ENCODE results near the gene RAD51B.

Gene RAD51B

GRCh38 chr14:68439676-68440075 lies 620.1 kb downstream of the RAD51B start:
- no peak overlapping the region for H3K27ac ChIP-seq (ENCODE audit: low read depth, low read length)
- no peaks in the 10 kb centered on the region for H3K27me3 ChIP-seq (ENCODE audit: control insufficient read depth in 1 of 2, insufficient read depth in 2 of 2, low read length in 2 of 2)
- H3K36me3 ChIP-seq (ENCODE audit: control insufficient read depth in 1 of 2, insufficient read depth in 2 of 2, low read length in 2 of 2), result no peaks in the 10 kb centered on the region
- no peak overlapping the region for H3K9ac ChIP-seq (ENCODE audit: low read depth in 1 of 2, low read length in 2 of 2)
- peaks cover 3 to 4% of the 10 kb centered on the region in 2 donors for H3K4me1 ChIP-seq (ENCODE audit: control insufficient read depth in 1 of 2, insufficient read depth in 2 of 2, low read length in 2 of 2)
- H3K9me3 ChIP-seq (ENCODE audit: control insufficient read depth in 1 of 2, low read length in 2 of 2), result peaks cover 0 to 4% of the 10 kb centered on the region in 2 donors
- H3K4me3 ChIP-seq (ENCODE audit: low read depth in 1 of 2, low read length in 2 of 2), result no peak overlapping the region

GRCh38 chr14:68440820-68441219 lies 621.2 kb downstream of the RAD51B start:
- H3K4me3 ChIP-seq (ENCODE audit: low read depth in 1 of 2, low read length in 2 of 2), result no peak overlapping the region
- H3K27ac ChIP-seq (ENCODE audit: low read depth, low read length), result no peak overlapping the region
- no peaks in the 10 kb centered on the region for H3K9me3 ChIP-seq (ENCODE audit: control insufficient read depth in 1 of 2, low read length in 2 of 2)
- no peak overlapping the region for H3K9ac ChIP-seq (ENCODE audit: low read depth in 1 of 2, low read length in 2 of 2)
- H3K4me1 ChIP-seq (ENCODE audit: control insufficient read depth in 1 of 2, insufficient read depth in 2 of 2, low read length in 2 of 2), result peaks cover 5 to 8% of the 10 kb centered on the region in 2 donors
- H3K27me3 ChIP-seq (ENCODE audit: control insufficient read depth in 1 of 2, insufficient read depth in 2 of 2, low read length in 2 of 2), result no peaks in the 10 kb centered on the region
- no peaks in the 10 kb centered on the region for H3K36me3 ChIP-seq (ENCODE audit: control insufficient read depth in 1 of 2, insufficient read depth in 2 of 2, low read length in 2 of 2)

DNA sequence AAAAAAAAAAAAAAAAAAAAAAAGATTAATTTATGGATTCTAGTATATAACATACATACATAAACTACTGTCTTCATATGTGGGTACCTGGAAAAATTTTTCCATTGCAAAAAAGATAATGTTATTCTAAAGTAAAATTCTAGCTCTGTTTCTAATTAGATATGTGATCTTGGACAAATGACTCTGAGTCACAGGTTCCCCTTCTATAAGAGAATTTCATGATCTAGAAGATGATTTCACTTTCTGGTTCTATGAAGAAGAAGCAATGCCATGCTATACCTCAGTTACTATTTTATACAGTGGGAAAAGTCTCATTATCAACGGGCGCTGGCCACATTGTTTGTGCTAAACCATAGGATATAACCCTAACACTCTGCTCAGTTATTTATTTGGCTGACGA lies 622.0 kb downstream of the RAD51B start:
- H3K27ac ChIP-seq (ENCODE audit: low read depth, low read length), result no peak overlapping the region
- no peaks in the 10 kb centered on the region for H3K9me3 ChIP-seq (ENCODE audit: control insufficient read depth in 1 of 2, low read length in 2 of 2)
- H3K27me3 ChIP-seq (ENCODE audit: control insufficient read depth in 1 of 2, insufficient read depth in 2 of 2, low read length in 2 of 2), result no peaks in the 10 kb centered on the region
- no peaks in the 10 kb centered on the region for H3K36me3 ChIP-seq (ENCODE audit: control insufficient read depth in 1 of 2, insufficient read depth in 2 of 2, low read length in 2 of 2)
- no peak overlapping the region for H3K4me3 ChIP-seq (ENCODE audit: low read depth in 1 of 2, low read length in 2 of 2)
- peaks cover 5 to 8% of the 10 kb centered on the region in 2 donors for H3K4me1 ChIP-seq (ENCODE audit: control insufficient read depth in 1 of 2, insufficient read depth in 2 of 2, low read length in 2 of 2)
- H3K9ac ChIP-seq (ENCODE audit: low read depth in 1 of 2, low read length in 2 of 2), result no peak overlapping the region

GRCh38 chr14:68442828-68443629 lies 623.5 kb downstream of the RAD51B start:
- Histone ChIP-seq H3K4me3 (ENCODE audit: low read depth in 1 of 2, low read length in 2 of 2) (no peak overlapping the region), H3K27me3 (ENCODE audit: control insufficient read depth in 1 of 2, insufficient read depth in 2 of 2, low read length in 2 of 2) (no peaks in the 10 kb centered on the region), H3K9ac (ENCODE audit: low read depth in 1 of 2, low read length in 2 of 2) (no peak overlapping the region), H3K27ac (ENCODE audit: low read depth, low read length) (no peak overlapping the region), H3K36me3 (ENCODE audit: control insufficient read depth in 1 of 2, insufficient read depth in 2 of 2, low read length in 2 of 2) (no peaks in the 10 kb centered on the region), H3K9me3 (ENCODE audit: control insufficient read depth in 1 of 2, low read length in 2 of 2) (no peaks in the 10 kb centered on the region), H3K4me1 (ENCODE audit: control insufficient read depth in 1 of 2, insufficient read depth in 2 of 2, low read length in 2 of 2) (peaks cover 5 to 8% of the 10 kb centered on the region in 2 donors)

DNA sequence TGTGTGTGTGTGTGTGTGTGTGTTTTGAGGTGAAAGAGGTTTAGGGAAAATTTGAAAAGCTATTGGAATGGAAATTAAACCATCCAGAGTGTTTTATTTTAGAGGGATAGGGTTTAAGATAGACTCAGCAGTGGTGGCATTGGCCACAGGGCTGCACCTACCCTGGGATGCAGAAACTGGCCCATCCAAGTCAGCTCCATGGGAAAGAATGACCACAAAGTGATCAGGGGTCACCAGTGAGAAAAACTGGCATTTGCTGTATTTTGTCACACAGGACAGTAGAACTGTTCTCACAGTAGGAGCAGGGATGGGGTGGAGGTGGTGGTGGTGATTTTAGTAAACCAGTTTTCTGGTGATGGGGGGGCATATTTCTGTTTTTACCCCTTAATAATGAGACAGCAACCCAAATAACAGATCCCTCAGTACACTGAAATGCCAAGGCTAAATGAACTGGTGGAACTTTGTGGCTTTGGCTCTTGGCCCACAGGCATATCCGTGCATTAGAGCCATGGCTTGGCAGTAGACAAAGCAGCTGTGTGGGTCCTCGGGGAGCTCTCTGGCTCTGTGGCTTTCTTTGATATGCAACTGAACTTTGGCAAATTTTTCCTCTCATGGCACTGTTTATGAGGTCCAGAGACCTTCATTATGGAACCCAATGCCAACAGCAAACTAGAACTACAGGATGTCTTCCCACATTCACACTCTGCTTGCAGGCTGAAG lies 625.0 kb downstream of the RAD51B start:
- Histone ChIP-seq H3K27ac (ENCODE audit: low read depth, low read length) (no peak overlapping the region), H3K4me3 (ENCODE audit: low read depth in 1 of 2, low read length in 2 of 2) (no peak overlapping the region), H3K4me1 (ENCODE audit: control insufficient read depth in 1 of 2, insufficient read depth in 2 of 2, low read length in 2 of 2) (peaks cover 5 to 8% of the 10 kb centered on the region in 2 donors), H3K27me3 (ENCODE audit: control insufficient read depth in 1 of 2, insufficient read depth in 2 of 2, low read length in 2 of 2) (no peaks in the 10 kb centered on the region), H3K36me3 (ENCODE audit: control insufficient read depth in 1 of 2, insufficient read depth in 2 of 2, low read length in 2 of 2) (no peaks in the 10 kb centered on the region), H3K9me3 (ENCODE audit: control insufficient read depth in 1 of 2, low read length in 2 of 2) (no peaks in the 10 kb centered on the region), H3K9ac (ENCODE audit: low read depth in 1 of 2, low read length in 2 of 2) (no peak overlapping the region)

DNA sequence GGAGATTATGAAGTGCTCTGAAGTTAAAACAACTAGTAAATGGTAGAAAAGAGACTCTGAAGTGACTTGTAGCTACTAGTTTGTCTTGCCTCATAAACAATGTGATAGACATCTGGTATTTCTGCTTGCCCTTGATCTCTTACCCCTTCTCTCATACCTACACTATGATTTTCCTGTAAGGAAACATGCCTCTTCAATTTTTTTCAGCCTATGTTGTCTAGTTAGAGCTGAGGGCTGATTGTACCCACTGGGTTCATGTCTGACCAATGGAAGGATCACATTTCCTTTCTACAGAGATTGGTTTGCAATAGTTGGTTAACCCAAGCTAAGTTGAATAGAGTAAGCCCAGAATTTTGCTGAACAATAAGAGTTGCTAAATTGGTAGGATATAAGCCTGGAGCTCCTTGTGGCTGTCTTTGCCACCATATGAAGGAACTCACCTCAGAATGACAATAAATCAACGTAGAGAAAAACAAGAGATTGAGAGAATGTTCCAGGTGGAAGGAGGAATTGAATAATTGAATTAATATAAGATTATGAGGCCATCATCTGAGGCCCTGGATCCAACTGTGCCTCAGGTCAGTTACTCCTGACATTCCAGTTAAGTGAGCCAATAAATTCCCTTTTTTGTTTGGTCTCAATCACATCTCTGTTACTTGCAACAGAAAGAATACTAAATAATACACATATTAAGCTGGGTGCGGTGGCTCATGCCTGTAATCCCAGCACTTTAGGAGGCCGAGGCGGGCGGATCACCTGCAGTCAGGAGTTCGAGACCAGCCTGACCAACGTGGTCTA lies 626.9 kb downstream of the RAD51B start:
- H3K4me3 ChIP-seq (ENCODE audit: low read depth in 1 of 2, low read length in 2 of 2), result no peak overlapping the region
- H3K27ac ChIP-seq (ENCODE audit: low read depth, low read length), result no peak overlapping the region
- no peaks in the 10 kb centered on the region for H3K9me3 ChIP-seq (ENCODE audit: control insufficient read depth in 1 of 2, low read length in 2 of 2)
- H3K36me3 ChIP-seq (ENCODE audit: control insufficient read depth in 1 of 2, insufficient read depth in 2 of 2, low read length in 2 of 2), result no peaks in the 10 kb centered on the region
- no peak overlapping the region for H3K9ac ChIP-seq (ENCODE audit: low read depth in 1 of 2, low read length in 2 of 2)
- H3K27me3 ChIP-seq (ENCODE audit: control insufficient read depth in 1 of 2, insufficient read depth in 2 of 2, low read length in 2 of 2), result no peaks in the 10 kb centered on the region
- H3K4me1 ChIP-seq (ENCODE audit: control insufficient read depth in 1 of 2, insufficient read depth in 2 of 2, low read length in 2 of 2), result peaks cover 5 to 8% of the 10 kb centered on the region in 2 donors

DNA sequence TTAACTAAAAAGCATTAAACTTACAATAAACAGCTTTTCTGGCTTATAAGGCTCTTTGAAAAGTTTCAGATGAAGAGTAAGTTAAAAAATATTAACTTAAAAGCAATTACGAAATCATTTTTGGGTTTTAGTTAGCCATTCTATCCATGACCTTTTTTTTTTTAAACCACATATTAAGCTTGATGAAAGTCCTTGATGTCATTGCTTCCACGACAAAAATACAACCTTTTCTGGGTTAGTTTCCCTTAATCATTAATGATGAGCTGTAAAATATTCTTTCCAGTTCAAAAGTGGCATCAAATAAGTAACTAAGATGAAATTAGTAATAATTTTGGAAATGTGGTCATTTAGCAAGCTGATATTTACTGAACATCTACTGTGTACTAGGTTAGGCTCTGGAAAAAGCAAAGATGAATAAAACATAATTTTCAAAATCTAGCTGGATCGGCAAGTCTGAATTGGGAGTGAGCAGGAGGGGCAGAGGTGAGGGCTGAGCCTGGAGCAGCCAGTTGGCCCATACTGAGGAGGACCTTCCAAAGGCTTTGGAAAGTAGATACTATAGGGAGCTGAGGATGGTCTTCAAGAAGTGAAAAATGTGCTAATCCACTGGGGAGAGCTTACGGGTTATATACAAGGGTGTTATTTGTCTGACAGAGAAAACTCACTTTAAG lies 628.1 kb downstream of the RAD51B start:
- no peak overlapping the region for H3K4me3 ChIP-seq (ENCODE audit: low read depth in 1 of 2, low read length in 2 of 2)
- H3K27ac ChIP-seq (ENCODE audit: low read depth, low read length), result no peak overlapping the region
- H3K27me3 ChIP-seq (ENCODE audit: control insufficient read depth in 1 of 2, insufficient read depth in 2 of 2, low read length in 2 of 2), result no peaks in the 10 kb centered on the region
- no peaks in the 10 kb centered on the region for H3K36me3 ChIP-seq (ENCODE audit: control insufficient read depth in 1 of 2, insufficient read depth in 2 of 2, low read length in 2 of 2)
- no peak overlapping the region for H3K9ac ChIP-seq (ENCODE audit: low read depth in 1 of 2, low read length in 2 of 2)
- no peaks in the 10 kb centered on the region for H3K9me3 ChIP-seq (ENCODE audit: control insufficient read depth in 1 of 2, low read length in 2 of 2)
- peaks cover 5 to 8% of the 10 kb centered on the region in 2 donors for H3K4me1 ChIP-seq (ENCODE audit: control insufficient read depth in 1 of 2, insufficient read depth in 2 of 2, low read length in 2 of 2)

- Histone ChIP-seq H3K27ac (ENCODE audit: low read depth, low read length) (no peak overlapping the region), H3K27me3 (ENCODE audit: control insufficient read depth in 1 of 2, insufficient read depth in 2 of 2, low read length in 2 of 2) (no peaks in the 10 kb centered on the region), H3K4me3 (ENCODE audit: low read depth in 1 of 2, low read length in 2 of 2) (no peak overlapping the region), H3K9ac (ENCODE audit: low read depth in 1 of 2, low read length in 2 of 2) (no peak overlapping the region), H3K4me1 (ENCODE audit: control insufficient read depth in 1 of 2, insufficient read depth in 2 of 2, low read length in 2 of 2) (peaks cover 5 to 8% of the 10 kb centered on the region in 2 donors), H3K9me3 (ENCODE audit: control insufficient read depth in 1 of 2, low read length in 2 of 2) (no peaks in the 10 kb centered on the region), H3K36me3 (ENCODE audit: control insufficient read depth in 1 of 2, insufficient read depth in 2 of 2, low read length in 2 of 2) (no peaks in the 10 kb centered on the region)
Measured at GRCh38 chr14:68448252-68448902, 628.8 kb downstream of the RAD51B start.

DNA sequence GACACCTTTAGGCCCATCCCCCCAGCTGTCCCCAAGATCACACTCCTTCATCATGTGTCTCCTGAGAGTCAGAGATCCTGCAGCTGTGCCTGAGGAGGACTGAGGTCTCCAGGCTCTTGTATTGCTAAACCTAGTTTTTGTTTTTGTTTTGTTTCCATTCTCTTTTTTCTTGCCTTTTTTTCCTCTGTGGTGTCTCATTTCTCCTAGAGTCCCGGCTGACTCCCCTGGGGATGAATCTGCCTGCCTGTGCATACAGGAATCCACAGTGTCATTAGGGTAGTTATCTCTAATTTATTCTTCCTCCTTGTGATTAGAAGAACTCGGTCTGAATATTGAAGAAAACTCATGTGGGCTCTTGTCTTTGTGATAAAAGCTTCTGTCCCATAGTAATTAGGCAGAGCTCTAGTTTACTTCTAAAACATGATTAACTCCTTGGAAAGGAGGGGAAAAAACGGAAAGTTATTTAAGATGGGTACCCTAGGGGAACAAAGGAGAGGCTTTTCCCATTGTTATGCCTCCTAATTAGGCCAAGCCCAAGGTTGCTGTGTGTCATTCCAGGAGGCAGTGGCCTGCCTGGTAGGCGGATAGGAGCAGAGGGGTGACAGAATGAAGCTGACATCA lies 630.1 kb downstream of the RAD51B start:
- no peak overlapping the region for H3K9ac ChIP-seq (ENCODE audit: low read depth in 1 of 2, low read length in 2 of 2)
- H3K36me3 ChIP-seq (ENCODE audit: control insufficient read depth in 1 of 2, insufficient read depth in 2 of 2, low read length in 2 of 2), result no peaks in the 10 kb centered on the region
- peaks cover 0 to 3% of the 10 kb centered on the region in 2 donors for H3K9me3 ChIP-seq (ENCODE audit: control insufficient read depth in 1 of 2, low read length in 2 of 2)
- H3K27me3 ChIP-seq (ENCODE audit: control insufficient read depth in 1 of 2, insufficient read depth in 2 of 2, low read length in 2 of 2), result no peaks in the 10 kb centered on the region
- H3K27ac ChIP-seq (ENCODE audit: low read depth, low read length), result no peak overlapping the region
- no peak overlapping the region for H3K4me3 ChIP-seq (ENCODE audit: low read depth in 1 of 2, low read length in 2 of 2)
- H3K4me1 ChIP-seq (ENCODE audit: control insufficient read depth in 1 of 2, insufficient read depth in 2 of 2, low read length in 2 of 2), result peaks cover 2 to 4% of the 10 kb centered on the region in 2 donors
